Right lobe of liver (tissue), 4 donors: ENCODE data around the gene ALOX5.

Source experiments
- CTCF ChIP-seq, 4 donors: fragments of 200-600 bp in 3 of 4; fragments of 450-650 bp in 1 of 4; IDR thresholded peaks; one replicate each; pipeline versions ENCODE4 v1.5.1 to v1.8.0; 2016 to 2022; ENCODE audit warnings: antibody characterized with exemption in 4 of 4, mild to moderate bottlenecking in 2 of 4
- POLR2A ChIP-seq: fragments of 450-650 bp; IDR thresholded peaks from one replicate; pipeline ENCODE4 v1.6.1; 2017; ENCODE audit warnings: antibody characterized with exemption, mild to moderate bottlenecking
- donor health status: DM: no; HTN: no; CAD: no.
- donor health status: DM: no; HTN: no; CAD: no.
- donor health status: DM: no; HTN: yes; CAD: no.

- no peak for TF ChIP-seq CTCF (IDR thresholded peaks at IDR 0.05)
- TF ChIP-seq POLR2A = no peak
Observed at GRCh38 chr10:45407542-45407941, 33.5 kb downstream of the ALOX5 start.
